GM12878 (cell line): Measurements from ENCODE around the gene TRDMT1. TPM values are rescaled to one million over a fixed set of nuclear protein-coding genes. Genes with fewer than 3 reads are reported as not detected.

Source experiments
- ATAC-seq: fragments of 200-7000 bp; cut with Tn5 transposase; 3 replicates; pipeline ENCODE4 v1.9.1; 2020; ENCODE audit warnings: mild to moderate bottlenecking, moderate library complexity
- BruUV-seq: library from RNA; stranded (reverse); fragments of 400-500 nt; replicated peaks from 2 replicates; lab custom pipeline; 2021; lab: Mats Ljungman, UMichigan
- CTCF ChIA-PET: fragments of 300-600 bp; sonication (Branson Sonifier 250); formaldehyde crosslinking; extraction: SDS; loops from one replicate; lab custom pipeline; 2021; ENCODE audit warnings: inconsistent platforms; lab: Yijun Ruan, JAX
- POLR2A ChIA-PET: fragments of 350-600 bp; formaldehyde crosslinking; extraction: SDS; loops from one replicate; lab custom pipeline; 2021; ENCODE audit warnings: inconsistent platforms; lab: Charles Lee
- RAD21 ChIA-PET: fragments of 300-600 bp; sonication (Branson Sonifier 250); formaldehyde crosslinking; loops from one replicate; lab custom pipeline; 2023; ENCODE audit warnings: antibody characterized with exemption; ENCODE audit not compliant: unreplicated experiment; lab: Charles Lee
- SMC1A ChIA-PET: fragments of 300-600 bp; sonication (Branson Sonifier 250); formaldehyde crosslinking; loops from one replicate; lab custom pipeline; 2023; ENCODE audit not compliant: unreplicated experiment, uncharacterized antibody; lab: Charles Lee
- DNase-seq: peaks from one replicate; pipeline ENCODE4 v3.0.0-alpha.2; 2011; ENCODE audit warnings: low read depth, low spot score
- FAIRE-seq: peaks from 3 replicates; lab custom pipeline; 2011; peaks lifted over from hg19 to GRCh38; lab: Jason Lieb, UNC
- H2AFZ ChIP-seq: 2 replicates; pipeline ENCODE4 v1.6.0; 2011; ENCODE audit warnings: low read depth, low read length, control low read depth; ENCODE audit not compliant: control insufficient read depth
- H3K27ac ChIP-seq: 2 replicates; pipeline ENCODE4 v1.5.1; 2011; ENCODE audit warnings: control low read depth; ENCODE audit not compliant: control insufficient read depth, insufficient read depth
- H3K27me3 ChIP-seq, 2 experiments: replicated peaks in 1 of 2; 2 replicates each; pipeline versions ENCODE4 v1.6.0 to v1.6.1; 2011; ENCODE audit warnings: low read length in 1 of 2; ENCODE audit not compliant: control insufficient read depth in 2 of 2, insufficient read depth in 2 of 2
- H3K36me3 ChIP-seq, 2 experiments: 2 replicates each; pipeline ENCODE4 v1.5.1; 2011; ENCODE audit warnings: low read length in 1 of 2; ENCODE audit not compliant: control insufficient read depth in 2 of 2, insufficient read depth in 2 of 2
- H3K4me1 ChIP-seq: 2 replicates; pipeline ENCODE4 v1.6.1; 2011; ENCODE audit warnings: mild to moderate bottlenecking, low read length, moderate library complexity, mixed read lengths; ENCODE audit not compliant: control insufficient read depth, insufficient read depth
- H3K4me2 ChIP-seq: 2 replicates; pipeline ENCODE4 v1.6.0; 2011; ENCODE audit warnings: control low read depth; ENCODE audit not compliant: control insufficient read depth, insufficient read depth
- H3K4me3 ChIP-seq: fragments of 200-600 bp; sonication (generic); 2 replicates; pipeline ENCODE4 v1.5.1; 2016
- H3K79me2 ChIP-seq: 2 replicates; pipeline ENCODE4 v1.6.0; 2011; ENCODE audit warnings: low read length; ENCODE audit not compliant: control insufficient read depth, insufficient read depth
- H3K9ac ChIP-seq: 2 replicates; pipeline ENCODE4 v1.8.0; 2011; ENCODE audit warnings: low read length, control low read depth, mixed read lengths; ENCODE audit not compliant: control insufficient read depth, insufficient read depth
- H3K9me3 ChIP-seq: replicated peaks from 3 replicates; pipeline ENCODE4 v1.5.1; 2011; ENCODE audit warnings: mild to moderate bottlenecking, low read length; ENCODE audit not compliant: control insufficient read depth, insufficient read depth
- H4K20me1 ChIP-seq: 2 replicates; pipeline ENCODE4 v1.6.0; 2011; ENCODE audit not compliant: control insufficient read depth, insufficient read depth
- BCL11A ChIP-seq: IDR thresholded peaks from 2 replicates; pipeline ENCODE4 v1.6.1; 2011; ENCODE audit warnings: low read depth, low read length
- CBX5 ChIP-seq: sonication (generic); IDR thresholded peaks from 2 replicates; pipeline ENCODE4 v1.6.1; 2016; ENCODE audit warnings: low read depth, moderate library complexity, mild to moderate bottlenecking, inconsistent platforms
- CHD1 ChIP-seq: IDR thresholded peaks from 2 replicates; pipeline ENCODE4 v1.6.1; 2012; ENCODE audit warnings: low read depth, low read length, improper control_type of control experiment
- DPF2 ChIP-seq: fragments of 450-650 bp; IDR thresholded peaks from 2 replicates; pipeline ENCODE4 v1.6.1; 2017; ENCODE audit warnings: mild to moderate bottlenecking
- EED ChIP-seq: sonication (generic); IDR thresholded peaks from 2 replicates; pipeline ENCODE4 v1.6.1; 2016; ENCODE audit warnings: antibody characterized with exemption, low read depth
- EP300 ChIP-seq, 2 experiments: fragments of 150-350 bp in 1 of 2; IDR thresholded peaks; 2 replicates each; pipeline ENCODE4 v1.6.1; 2011 to 2012; ENCODE audit warnings: low read depth in 2 of 2, low read length in 2 of 2, borderline replicate concordance in 1 of 2, improper control_type of control experiment in 1 of 2, inconsistent platforms in 1 of 2; ENCODE audit not compliant: control insufficient read depth in 1 of 2
- ETV6 ChIP-seq, 2 experiments: fragments of 450-650 bp in 1 of 2; IDR thresholded peaks in 1 of 2; conservative IDR thresholded peaks in 1 of 2; 2 replicates each; pipeline ENCODE4 v1.6.1; 2014; ENCODE audit warnings: antibody characterized with exemption in 1 of 2, borderline replicate concordance in 1 of 2, low read depth in 1 of 2, mild to moderate bottlenecking in 1 of 2, moderate library complexity in 1 of 2
- FOXM1 ChIP-seq: IDR thresholded peaks from 2 replicates; pipeline ENCODE4 v1.6.1; 2012; ENCODE audit warnings: low read depth, mild to moderate bottlenecking, inconsistent platforms, low read length, moderate library complexity
- GABPA ChIP-seq: IDR thresholded peaks from 2 replicates; pipeline ENCODE4 v1.6.1; 2014; ENCODE audit warnings: antibody characterized with exemption, low read depth, mild to moderate bottlenecking, inconsistent platforms
- GATAD2B ChIP-seq: fragments of 450-650 bp; conservative IDR thresholded peaks from 2 replicates; pipeline ENCODE4 v1.6.1; 2017; ENCODE audit warnings: low read depth, mild to moderate bottlenecking, moderate library complexity
- IKZF1 ChIP-seq: fragments of 450-650 bp; conservative IDR thresholded peaks from 2 replicates; pipeline ENCODE4 v1.6.1; 2017; ENCODE audit warnings: antibody characterized with exemption, mild to moderate bottlenecking
- JUND ChIP-seq: IDR thresholded peaks from 2 replicates; pipeline ENCODE4 v1.6.1; 2012; ENCODE audit warnings: low read depth, mild to moderate bottlenecking, low read length, improper control_type of control experiment, moderate library complexity
- MAX ChIP-seq: IDR thresholded peaks from 2 replicates; pipeline ENCODE4 v1.6.1; 2012; ENCODE audit warnings: low read depth, low read length, improper control_type of control experiment
- NFIC ChIP-seq: IDR thresholded peaks from 2 replicates; pipeline ENCODE4 v1.6.1; 2012; ENCODE audit warnings: low read depth, mild to moderate bottlenecking, inconsistent platforms, low read length, moderate library complexity
- NR2F1 ChIP-seq: fragments of 450-650 bp; conservative IDR thresholded peaks from 2 replicates; pipeline ENCODE4 v1.6.1; 2017; ENCODE audit warnings: mild to moderate bottlenecking
- SP1 ChIP-seq: IDR thresholded peaks from one replicate; pipeline ENCODE4 v1.6.1; 2011; ENCODE audit warnings: low read depth, low read length
- SREBF1 ChIP-seq: IDR thresholded peaks from 2 replicates; pipeline ENCODE4 v1.6.1; 2012; ENCODE audit warnings: mild to moderate bottlenecking, low read length
- ZNF24 ChIP-seq: fragments of 450-650 bp; IDR thresholded peaks from 2 replicates; pipeline ENCODE4 v1.6.1; 2017; ENCODE audit warnings: antibody characterized with exemption, mild to moderate bottlenecking
- ZSCAN29 ChIP-seq: fragments of 450-650 bp; IDR thresholded peaks from 2 replicates; pipeline ENCODE4 v1.6.1; 2017; ENCODE audit warnings: mild to moderate bottlenecking, moderate library complexity
- WGBS: methylation state at CpG from one replicate; pipeline ENCODE4 v1.1.6; 2016; ENCODE audit warnings: low lambda C conversion rate; ENCODE audit not compliant: insufficient replicate concordance, insufficient coverage; ENCODE audit errors: missing lambda C conversion rate; 5-methylcytosine and 5-hydroxymethylcytosine counted together
- in situ Hi-C: fragments of 300-500 bp; cut with MboI; formaldehyde crosslinking; loops from 9 replicates; pipeline ENCODE4 v1.14.3; 2018; ENCODE audit warnings: mixed read lengths
- intact Hi-C: fragments of 100-400 bp; cut with micrococcal nuclease; formaldehyde crosslinking; loops from one replicate; pipeline ENCODE4 v1.14.2; 2022; ENCODE audit not compliant: unreplicated experiment
- polyA plus RNA-seq, 11 experiments: library from polyadenylated mRNA; depleted of rRNA in 4 of 11; unstranded in 6 of 11; stranded (reverse) in 5 of 11; fragments of >200 nt; fragmentation: Nextera tagmentation in 4 of 11; fragmentation: Illumina TruSeq in 1 of 11; extraction: Ambion mirVana in 4 of 11; extraction: Trizol in 1 of 11; gene quantifications; 1 replicate in 1 of 11; 2 replicates in 10 of 11; pipeline versions ENCODE4 v1.2.1 to v1.2.3, GENCODE V29; 2011 to 2016; ENCODE audit warnings: inconsistent platforms in 2 of 11, missing spikeins in 2 of 11, low read depth in 1 of 11
- total RNA-seq, 4 experiments: library from RNA; depleted of rRNA in 3 of 4; stranded (reverse); fragments of >200 nt in 3 of 4; fragmentation: Illumina TruSeq in 1 of 4; extraction: Trizol in 1 of 4; gene quantifications; 2 replicates each; pipeline versions ENCODE4 v1.2.1 to v1.2.3, GENCODE V29; 2013 to 2021
- TF ChIP-seq, protein P1 (sequence below): IDR thresholded peaks from 2 replicates; pipeline ENCODE4 v1.6.1; 2012; ENCODE audit warnings: low read length, inconsistent platforms
- TF ChIP-seq, protein P2 (sequence below): fragments of 450-650 bp; IDR thresholded peaks from 2 replicates; pipeline ENCODE4 v1.6.1; 2017; ENCODE audit warnings: low read depth, mild to moderate bottlenecking, moderate library complexity

Gene TRDMT1
- total and polyA plus RNA-seq, 10 of the 15 experiments (the other 5 are each of a cell fraction or from before 2014, with no cell fraction given), result 2.3 to 9.7 (median 4.6) TPM

DNA sequence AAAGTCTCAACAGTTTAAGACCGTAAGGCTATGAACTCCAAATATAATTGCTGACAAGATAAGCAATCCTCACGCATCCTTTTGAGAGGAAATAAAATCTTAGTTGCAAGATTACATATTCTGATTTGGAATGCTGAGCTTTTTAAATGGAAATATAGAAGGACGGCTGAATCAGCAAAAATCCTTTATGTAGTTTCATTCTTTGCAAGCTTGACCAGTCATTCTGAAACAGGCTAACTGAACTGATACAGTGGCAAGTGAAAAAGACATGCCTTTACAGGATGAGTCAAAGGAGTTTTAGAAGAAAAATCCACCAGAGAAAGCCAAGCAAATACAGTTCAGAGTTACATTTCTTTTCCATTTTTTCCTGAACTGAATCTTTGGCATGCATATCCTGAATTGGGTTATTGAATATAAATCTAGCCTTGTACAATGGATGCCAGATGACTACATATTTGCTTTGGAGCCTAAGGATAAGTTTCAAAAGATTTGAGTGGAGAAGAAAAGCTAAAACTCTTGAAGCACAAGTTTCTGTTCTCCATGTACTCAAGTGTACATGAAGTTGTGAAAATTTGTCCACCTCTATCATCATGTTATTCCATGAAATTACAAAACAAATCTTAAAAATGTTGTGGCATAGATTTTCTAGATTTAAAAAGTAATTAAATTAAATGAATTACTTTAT, 30.9 kb upstream of the TRDMT1 start:
- intact Hi-C loops (loop anchor here (5.0 to 10.0 kb wide), 3 partner anchors 205 to 648 kb away; partner anchors contain the start of gene RSU1), in situ Hi-C loops (no loop called here)
- Histone ChIP-seq H3K9ac (no peak overlapping the region), H3K27me3 (no peaks in the 10 kb centered on the region; a peak in 1 of 4 replicates), H4K20me1 (no peaks in the 10 kb centered on the region), H3K79me2 (no peaks in the 10 kb centered on the region), H3K4me2 (peak overlapping the region; percentile 50; the same call in 1 of the 2 replicates), H3K9me3 (no peaks in the 10 kb centered on the region; the same call in 2 of the 3 replicates), H3K4me1 (peaks cover 26% of the 10 kb centered on the region), H3K4me3 (0 out of 2 replicates have a peak overlapping the region, but pooled peaks have one; percentile 7), H3K36me3 (peaks cover 7% of the 10 kb centered on the region in 2 experiments; a peak in 3 of 4 replicates), H3K27ac (no peak overlapping the region), H2AFZ (no peak overlapping the region)
- SMC1A ChIA-PET, result interaction anchor here (1.2 to 2.3 kb wide), 5 partner anchors 17 to 408 kb away, joined by 3 to 8 read pairs (median 3); no protein-coding TSS in a partner anchor
- ATAC-seq (no peak), DNase-seq (peak; percentile 45), FAIRE-seq (peak; percentile 97)
- no TSS peak for BruUV-seq
- CTCF ChIA-PET, result interaction anchor here (0.6 to 3.7 kb wide), 2 partner anchors 32 to 147 kb away, joined by 3 to 16 read pairs; partner anchors contain the start of gene TRDMT1
- RAD21 ChIA-PET, result no interaction called here
- POLR2A ChIA-PET, result no interaction called here
- 19% methylated on average over 3 of the region's 3 CpGs for WGBS
- TF ChIP-seq CBX5, result 0 out of 2 replicates have a peak, but pooled peaks have one; percentile 67
- TF ChIP-seq JUND, result peak; percentile 89
- TF ChIP-seq MAX, result no peak
- no peak for TF ChIP-seq SREBF1
- TF ChIP-seq, protein P1, sequence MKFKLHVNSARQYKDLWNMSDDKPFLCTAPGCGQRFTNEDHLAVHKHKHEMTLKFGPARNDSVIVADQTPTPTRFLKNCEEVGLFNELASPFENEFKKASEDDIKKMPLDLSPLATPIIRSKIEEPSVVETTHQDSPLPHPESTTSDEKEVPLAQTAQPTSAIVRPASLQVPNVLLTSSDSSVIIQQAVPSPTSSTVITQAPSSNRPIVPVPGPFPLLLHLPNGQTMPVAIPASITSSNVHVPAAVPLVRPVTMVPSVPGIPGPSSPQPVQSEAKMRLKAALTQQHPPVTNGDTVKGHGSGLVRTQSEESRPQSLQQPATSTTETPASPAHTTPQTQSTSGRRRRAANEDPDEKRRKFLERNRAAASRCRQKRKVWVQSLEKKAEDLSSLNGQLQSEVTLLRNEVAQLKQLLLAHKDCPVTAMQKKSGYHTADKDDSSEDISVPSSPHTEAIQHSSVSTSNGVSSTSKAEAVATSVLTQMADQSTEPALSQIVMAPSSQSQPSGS, result peak; percentile 60; the same call in 1 of the 2 replicates
- peak; percentile 60; the same call in 1 of the 2 replicates for TF ChIP-seq BCL11A
- TF ChIP-seq SP1, result no peak
- peak in 1 of 2 experiments; percentile 65; a peak in 1 of 4 replicates for TF ChIP-seq EP300 (IDR thresholded peaks at IDR 0.05; ENCODE audit: borderline replicate concordance in 1 of 2, control insufficient read depth in 1 of 2, low read depth in 2 of 2, low read length in 2 of 2)
- peak; percentile 27; the same call in 1 of the 2 replicates for TF ChIP-seq EED
- peak; percentile 56; the same call in 1 of the 2 replicates for TF ChIP-seq NFIC
- TF ChIP-seq CHD1, result no peak
- peak in 1 of 2 experiments; percentile 57; a peak in 1 of 4 replicates for TF ChIP-seq ETV6 (conservative IDR thresholded peaks at IDR 0.05 in 1 of 2, IDR thresholded peaks at IDR 0.05 in 1 of 2; ENCODE audit: borderline replicate concordance in 1 of 2, low read depth in 1 of 2)
- 0 out of 2 replicates have a peak, but pooled peaks have one; percentile 29 for TF ChIP-seq NR2F1
- TF ChIP-seq DPF2, result peak; percentile 61; the same call in 1 of the 2 replicates
- peak; percentile 66; the same call in 1 of the 2 replicates for TF ChIP-seq FOXM1
- peak; percentile 24; the same call in 1 of the 2 replicates for TF ChIP-seq ZNF24
- TF ChIP-seq, protein P2, sequence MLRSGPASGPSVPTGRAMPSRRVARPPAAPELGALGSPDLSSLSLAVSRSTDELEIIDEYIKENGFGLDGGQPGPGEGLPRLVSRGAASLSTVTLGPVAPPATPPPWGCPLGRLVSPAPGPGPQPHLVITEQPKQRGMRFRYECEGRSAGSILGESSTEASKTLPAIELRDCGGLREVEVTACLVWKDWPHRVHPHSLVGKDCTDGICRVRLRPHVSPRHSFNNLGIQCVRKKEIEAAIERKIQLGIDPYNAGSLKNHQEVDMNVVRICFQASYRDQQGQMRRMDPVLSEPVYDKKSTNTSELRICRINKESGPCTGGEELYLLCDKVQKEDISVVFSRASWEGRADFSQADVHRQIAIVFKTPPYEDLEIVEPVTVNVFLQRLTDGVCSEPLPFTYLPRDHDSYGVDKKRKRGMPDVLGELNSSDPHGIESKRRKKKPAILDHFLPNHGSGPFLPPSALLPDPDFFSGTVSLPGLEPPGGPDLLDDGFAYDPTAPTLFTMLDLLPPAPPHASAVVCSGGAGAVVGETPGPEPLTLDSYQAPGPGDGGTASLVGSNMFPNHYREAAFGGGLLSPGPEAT, result 0 out of 2 replicates have a peak, but pooled peaks have one; percentile 32
- TF ChIP-seq IKZF1, result peak; percentile 24; the same call in 1 of the 2 replicates
- no peak for TF ChIP-seq GATAD2B
- TF ChIP-seq ZSCAN29, result no peak
- TF ChIP-seq GABPA, result 0 out of 2 replicates have a peak, but pooled peaks have one; percentile 23
